ENCODE data around the gene ABLIM3. TPM values are rescaled to one million over a fixed set of nuclear protein-coding genes. Genes with fewer than 3 reads are reported as not detected.

Gene ABLIM3
- total and polyA plus RNA-seq, 2 of the 13 experiments (the other 11 are each of a cell fraction or from before 2014, with no cell fraction given), result 0.53 to 6.3 TPM

DNA sequence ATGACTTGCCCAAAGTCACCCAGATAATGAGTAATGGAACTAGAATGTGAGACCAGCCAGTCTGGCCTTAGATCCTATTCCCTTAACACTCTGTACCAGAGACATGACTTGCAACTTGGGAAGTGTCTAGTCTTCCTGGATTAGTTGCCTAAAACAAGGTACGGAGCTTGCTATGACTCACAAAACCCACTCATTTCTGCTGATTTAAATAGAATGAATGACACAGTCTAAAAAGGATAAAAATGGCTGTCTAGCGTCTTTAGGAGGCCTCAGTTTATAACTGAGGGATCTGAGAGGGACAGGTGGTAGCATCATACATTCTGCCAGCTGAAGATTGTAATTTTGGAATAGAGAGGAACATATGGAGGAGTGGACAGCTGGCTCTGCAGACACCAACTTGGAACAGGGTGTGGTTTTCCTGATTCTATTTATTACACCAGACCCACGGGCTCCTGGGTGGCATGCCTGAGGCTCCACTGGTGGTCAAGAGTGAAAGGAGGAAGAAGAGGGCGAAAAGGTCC, 62.7 kb downstream of the ABLIM3 start:
- WGBS (ENCODE audit: low lambda C conversion rate), result 78% methylated on average over 4 of the region's 4 CpGs
- in situ Hi-C loops (cut with HindIII; ENCODE audit: extremely low pct_ligation_motif_present, low pct_unique_long_range_greater_than_20kb) (no loop called here), intact Hi-C loops (cut with micrococcal nuclease; ENCODE audit: unreplicated experiment) (no loop called here)
- Histone ChIP-seq H3K4me1 (ENCODE audit: insufficient read depth, low read length) (peaks cover 17% of the 10 kb centered on the region), H2AFZ (ENCODE audit: low read length) (no peak overlapping the region), H3K9me3 (ENCODE audit: low read length) (no peaks in the 10 kb centered on the region), H4K20me1 (ENCODE audit: insufficient read depth, low read length) (no peaks in the 10 kb centered on the region), H3K36me3 (replicated peaks in 1 of 2; ENCODE audit: control insufficient read depth in 1 of 2, insufficient read depth in 2 of 2, low read length in 2 of 2) (peaks cover 0 to 5% of the 10 kb centered on the region in 2 experiments; a peak in 2 of 5 replicates), H3K4me3 (replicated peaks in 1 of 3; ENCODE audit: insufficient read depth in 1 of 3, low read depth in 2 of 3, low read length in 3 of 3) (no peak overlapping the region), H3K27ac (ENCODE audit: extremely low read length, insufficient read depth, low read length) (no peak overlapping the region), H3K27me3 (ENCODE audit: control insufficient read depth in 1 of 2, insufficient read depth in 2 of 2, low read length in 2 of 2) (no peaks in the 10 kb centered on the region), H3K9ac (ENCODE audit: insufficient read depth, low read depth, low read length) (no peak overlapping the region), H3K79me2 (ENCODE audit: insufficient read depth, low read length) (no peaks in the 10 kb centered on the region), H3K4me2 (ENCODE audit: low read depth, low read length) (no peak overlapping the region)
- TF ChIP-seq, protein P1, sequence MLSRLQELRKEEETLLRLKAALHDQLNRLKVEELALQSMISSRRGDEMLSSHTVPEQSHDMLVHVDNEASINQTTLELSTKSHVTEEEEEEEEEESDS (CRISPR knock-in tag; IDR thresholded peaks at IDR 0.05; ENCODE audit: borderline replicate concordance), result no peak
- ATAC-seq, result no peak
- no TSS peak for BruUV-seq (replicated peaks)
- FAIRE-seq, result no peak
- ChIA-PET CTCF (ENCODE audit: low intra/inter-chr PET ratio, low total read pairs) (no interaction called here), POLR2A (no interaction called here)
- no peak for DNase-seq (ENCODE audit: low spot score)

DNA sequence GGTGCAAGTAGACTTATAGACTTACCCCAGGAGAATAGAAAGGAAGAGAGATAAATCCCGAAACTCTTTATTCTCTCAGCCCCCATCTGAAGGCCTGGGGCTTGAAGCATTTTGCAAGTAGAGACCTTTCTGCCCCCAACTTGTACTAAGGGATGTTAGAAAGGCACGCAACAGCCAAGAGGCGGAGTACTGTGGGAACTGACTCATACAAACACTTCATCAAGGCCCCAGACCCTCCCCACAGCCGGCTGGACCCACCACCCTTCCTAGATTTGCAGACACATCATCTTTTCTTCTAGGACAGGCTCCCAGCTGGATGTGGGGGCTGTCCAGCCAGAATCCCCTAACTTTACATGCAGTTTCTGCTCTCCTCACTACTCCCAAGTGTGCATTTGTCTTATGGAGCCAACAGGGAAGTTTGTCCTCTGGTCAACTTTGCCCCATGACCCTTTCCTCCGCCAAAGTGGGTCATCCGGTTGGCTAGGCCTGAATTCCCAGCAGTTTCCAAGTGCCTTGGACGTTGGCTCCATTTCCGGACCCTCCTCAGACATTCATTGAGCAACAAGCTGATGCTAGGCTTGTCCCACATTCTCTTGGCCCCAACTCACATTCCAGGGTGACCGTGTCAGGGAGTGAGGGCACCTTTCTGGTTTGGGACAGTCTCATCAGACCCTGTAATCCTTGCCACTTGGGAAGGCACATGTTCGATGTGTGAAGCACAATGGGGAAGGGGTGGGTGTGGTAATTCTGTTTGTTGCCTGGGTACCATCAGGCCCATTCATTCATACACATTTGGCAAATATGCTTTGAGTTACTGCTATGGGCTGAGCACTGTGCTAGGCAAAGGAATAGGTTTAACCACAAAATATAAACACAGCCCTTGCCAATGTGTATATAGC, 64.6 kb downstream of the ABLIM3 start:
- H4K20me1 ChIP-seq (ENCODE audit: insufficient read depth, low read length), result no peaks in the 10 kb centered on the region
- intact Hi-C loops (cut with micrococcal nuclease; ENCODE audit: unreplicated experiment) (no loop called here), in situ Hi-C loops (cut with HindIII; ENCODE audit: extremely low pct_ligation_motif_present, low pct_unique_long_range_greater_than_20kb) (no loop called here)
- no peaks in the 10 kb centered on the region for H3K27me3 ChIP-seq (ENCODE audit: control insufficient read depth in 1 of 2, insufficient read depth in 2 of 2, low read length in 2 of 2)
- DNase-seq (ENCODE audit: low spot score) (no peak), ATAC-seq (no peak; the same call in 2 of the 3 replicates), FAIRE-seq (no peak)
- ChIA-PET POLR2A (interaction anchor here (0.9 kb wide), 1 partner anchor 33 kb away, joined by 3 read pairs; no protein-coding TSS in a partner anchor), CTCF (ENCODE audit: low intra/inter-chr PET ratio, low total read pairs) (no interaction called here)
- no peak overlapping the region for H2AFZ ChIP-seq (ENCODE audit: low read length)
- no peak overlapping the region for H3K9ac ChIP-seq (ENCODE audit: insufficient read depth, low read depth, low read length)
- no peaks in the 10 kb centered on the region for H3K9me3 ChIP-seq (ENCODE audit: low read length)
- H3K4me3 ChIP-seq (replicated peaks in 1 of 3; ENCODE audit: insufficient read depth in 1 of 3, low read depth in 2 of 3, low read length in 3 of 3), result no peak overlapping the region
- WGBS (ENCODE audit: low lambda C conversion rate), result 61% methylated on average over 10 of the region's 10 CpGs
- peaks cover 27% of the 10 kb centered on the region for H3K4me1 ChIP-seq (ENCODE audit: insufficient read depth, low read length)
- H3K36me3 ChIP-seq (replicated peaks in 1 of 2; ENCODE audit: control insufficient read depth in 1 of 2, insufficient read depth in 2 of 2, low read length in 2 of 2), result peaks cover 0 to 5% of the 10 kb centered on the region in 2 experiments; a peak in 1 of 5 replicates
- no peaks in the 10 kb centered on the region for H3K79me2 ChIP-seq (ENCODE audit: insufficient read depth, low read length)
- H3K4me2 ChIP-seq (ENCODE audit: low read depth, low read length), result no peak overlapping the region
- no TSS peak for BruUV-seq (replicated peaks)
- no peak overlapping the region for H3K27ac ChIP-seq (ENCODE audit: extremely low read length, insufficient read depth, low read length)
- TF ChIP-seq DNMT1 (CRISPR knock-in tag; IDR thresholded peaks at IDR 0.05) (no peak), ZBTB38 (CRISPR knock-in tag; IDR thresholded peaks at IDR 0.05) (no peak), ZKSCAN8 (CRISPR knock-in tag; IDR thresholded peaks at IDR 0.05; ENCODE audit: borderline replicate concordance) (no peak), PAWR (CRISPR knock-in tag; IDR thresholded peaks at IDR 0.05; ENCODE audit: borderline replicate concordance) (no peak), MBNL3 (CRISPR knock-in tag; conservative IDR thresholded peaks at IDR 0.05) (no peak), POLR2AphosphoS2 (IDR thresholded peaks at IDR 0.05; ENCODE audit: low read depth, low read length) (no peak), NFRKB (IDR thresholded peaks at IDR 0.05) (no peak), ZNF749 (CRISPR knock-in tag; IDR thresholded peaks at IDR 0.05; ENCODE audit: borderline replicate concordance) (no peak)
- TF ChIP-seq, protein P2, sequence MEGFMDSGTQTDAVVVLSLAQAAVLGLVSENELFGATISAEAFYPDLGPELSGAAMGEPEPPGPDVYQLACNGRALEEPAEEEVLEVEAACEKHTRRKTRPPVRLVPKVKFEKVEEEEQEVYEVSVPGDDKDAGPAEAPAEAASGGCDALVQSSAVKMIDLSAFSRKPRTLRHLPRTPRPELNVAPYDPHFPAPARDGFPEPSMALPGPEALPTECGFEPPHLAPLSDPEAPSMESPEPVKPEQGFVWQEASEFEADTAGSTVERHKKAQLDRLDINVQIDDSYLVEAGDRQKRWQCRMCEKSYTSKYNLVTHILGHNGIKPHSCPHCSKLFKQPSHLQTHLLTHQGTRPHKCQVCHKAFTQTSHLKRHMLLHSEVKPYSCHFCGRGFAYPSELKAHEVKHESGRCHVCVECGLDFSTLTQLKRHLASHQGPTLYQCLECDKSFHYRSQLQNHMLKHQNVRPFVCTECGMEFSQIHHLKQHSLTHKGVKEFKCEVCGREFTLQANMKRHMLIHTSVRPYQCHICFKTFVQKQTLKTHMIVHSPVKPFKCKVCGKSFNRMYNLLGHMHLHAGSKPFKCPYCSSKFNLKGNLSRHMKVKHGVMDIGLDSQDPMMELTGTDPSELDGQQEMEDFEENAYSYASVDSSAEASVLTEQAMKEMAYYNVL (CRISPR knock-in tag; IDR thresholded peaks at IDR 0.05; ENCODE audit: borderline replicate concordance), result no peak
- TF ChIP-seq, protein P3, sequence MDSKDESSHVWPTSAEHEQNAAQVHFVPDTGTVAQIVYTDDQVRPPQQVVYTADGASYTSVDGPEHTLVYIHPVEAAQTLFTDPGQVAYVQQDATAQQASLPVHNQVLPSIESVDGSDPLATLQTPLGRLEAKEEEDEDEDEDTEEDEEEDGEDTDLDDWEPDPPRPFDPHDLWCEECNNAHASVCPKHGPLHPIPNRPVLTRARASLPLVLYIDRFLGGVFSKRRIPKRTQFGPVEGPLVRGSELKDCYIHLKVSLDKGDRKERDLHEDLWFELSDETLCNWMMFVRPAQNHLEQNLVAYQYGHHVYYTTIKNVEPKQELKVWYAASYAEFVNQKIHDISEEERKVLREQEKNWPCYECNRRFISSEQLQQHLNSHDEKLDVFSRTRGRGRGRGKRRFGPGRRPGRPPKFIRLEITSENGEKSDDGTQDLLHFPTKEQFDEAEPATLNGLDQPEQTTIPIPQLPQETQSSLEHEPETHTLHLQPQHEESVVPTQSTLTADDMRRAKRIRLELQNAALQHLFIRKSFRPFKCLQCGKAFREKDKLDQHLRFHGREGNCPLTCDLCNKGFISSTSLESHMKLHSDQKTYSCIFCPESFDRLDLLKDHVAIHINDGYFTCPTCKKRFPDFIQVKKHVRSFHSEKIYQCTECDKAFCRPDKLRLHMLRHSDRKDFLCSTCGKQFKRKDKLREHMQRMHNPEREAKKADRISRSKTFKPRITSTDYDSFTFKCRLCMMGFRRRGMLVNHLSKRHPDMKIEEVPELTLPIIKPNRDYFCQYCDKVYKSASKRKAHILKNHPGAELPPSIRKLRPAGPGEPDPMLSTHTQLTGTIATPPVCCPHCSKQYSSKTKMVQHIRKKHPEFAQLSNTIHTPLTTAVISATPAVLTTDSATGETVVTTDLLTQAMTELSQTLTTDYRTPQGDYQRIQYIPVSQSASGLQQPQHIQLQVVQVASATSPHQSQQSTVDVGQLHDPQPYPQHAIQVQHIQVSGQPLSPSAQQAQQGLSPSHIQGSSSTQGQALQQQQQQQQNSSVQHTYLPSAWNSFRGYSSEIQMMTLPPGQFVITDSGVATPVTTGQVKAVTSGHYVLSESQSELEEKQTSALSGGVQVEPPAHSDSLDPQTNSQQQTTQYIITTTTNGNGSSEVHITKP (CRISPR knock-in tag; IDR thresholded peaks at IDR 0.05; ENCODE audit: low read depth), result no peak
